GM21526 (cell line): ENCODE measurements around the gene LDB2.

ENCODE experiments used
- ATAC-seq: cut with Tn5 transposase; IDR thresholded peaks from one replicate; pipeline ENCODE4 v1.9.1; 2021; ENCODE audit warnings: moderate library complexity; ENCODE audit not compliant: unreplicated experiment, low FRiP score

Gene LDB2

DNA sequence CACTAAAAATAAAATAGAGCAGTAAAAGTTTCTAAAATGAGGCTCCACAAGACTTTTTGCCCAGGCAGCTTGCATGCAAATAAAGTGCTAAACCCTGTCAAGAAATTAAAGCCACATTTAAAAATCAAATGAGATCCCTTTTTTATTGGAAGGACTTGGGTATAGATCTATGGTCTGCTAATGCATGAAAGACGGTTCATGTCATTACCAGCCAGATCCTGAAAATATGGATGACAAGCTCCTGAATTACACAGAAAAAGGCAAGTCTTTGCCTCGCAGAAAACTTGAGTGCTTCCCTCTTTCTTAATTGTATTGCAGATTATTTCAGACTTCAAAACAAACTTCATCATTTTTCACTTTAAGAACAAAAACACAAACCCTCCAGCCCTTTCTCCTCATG, 169.6 kb downstream of the LDB2 start:
- ATAC-seq = no peak

DNA sequence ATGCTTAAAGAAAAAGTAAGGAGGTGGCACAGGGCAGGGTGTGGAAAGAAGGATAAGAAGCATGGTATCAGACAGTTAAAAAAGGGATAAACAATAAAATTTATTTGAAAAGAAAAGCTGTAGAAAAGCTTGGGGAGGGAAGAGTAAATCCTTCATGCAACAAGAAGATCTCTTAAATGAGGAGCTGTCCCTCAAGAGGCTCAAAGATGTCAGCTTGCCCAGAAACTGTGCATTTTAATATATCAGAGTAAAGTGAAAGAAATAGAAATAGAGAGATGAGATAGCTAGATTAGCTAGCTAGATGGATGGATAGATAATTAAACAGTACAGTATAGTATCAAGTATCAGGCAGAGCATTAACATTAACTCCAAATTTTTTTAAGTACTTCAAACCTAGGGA, 170.3 kb downstream of the LDB2 start:
- no peak for ATAC-seq

DNA sequence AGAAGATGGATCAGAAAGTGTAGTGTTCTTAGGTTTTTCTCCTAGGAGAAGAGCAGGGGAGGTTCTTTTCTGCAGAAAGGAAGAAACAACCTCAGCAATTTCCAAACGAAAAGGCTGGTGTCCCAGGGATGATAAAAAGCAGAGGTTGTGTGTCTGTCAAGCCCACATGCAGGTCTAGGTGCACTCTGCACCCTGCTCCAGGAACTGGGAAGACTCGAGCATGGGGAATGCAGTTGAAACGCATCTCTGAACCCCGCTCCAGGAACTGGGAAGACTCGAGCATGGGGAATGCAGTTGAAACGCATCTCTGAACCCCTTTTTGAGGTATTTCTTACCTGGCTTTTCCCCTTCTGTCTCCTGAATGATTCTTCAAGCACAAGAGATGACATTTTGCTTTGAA, 171.2 kb downstream of the LDB2 start:
- no peak for ATAC-seq

DNA sequence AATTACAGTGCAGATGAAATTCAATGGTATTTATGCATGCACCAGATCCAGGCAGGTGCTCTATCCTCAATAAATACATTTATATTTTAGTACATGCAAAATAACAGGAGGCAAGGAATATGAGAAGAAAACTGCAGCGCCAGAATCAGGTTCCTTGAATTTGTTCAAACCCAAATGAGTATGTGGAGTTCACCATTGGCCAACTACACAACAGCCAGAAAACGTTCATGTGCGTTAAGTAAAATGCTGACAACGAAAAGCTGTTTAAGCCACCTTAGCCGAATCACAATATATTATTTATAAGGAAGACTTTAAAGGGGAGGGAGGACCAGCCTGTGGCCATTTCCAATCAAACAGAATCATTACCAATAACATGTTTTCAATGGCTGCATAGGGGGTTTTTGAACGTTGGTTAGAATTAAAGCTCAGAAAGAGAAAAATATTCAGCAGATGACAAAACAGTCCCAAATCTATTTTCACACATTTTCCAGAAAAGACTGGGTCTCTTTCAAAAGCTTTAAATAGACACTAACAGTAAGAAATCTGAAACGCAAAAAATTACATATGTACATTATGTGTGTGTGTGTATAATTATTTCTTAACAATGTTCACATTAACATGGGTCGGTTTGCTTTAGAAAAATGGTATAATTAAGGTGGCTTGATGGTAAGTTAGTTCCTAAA, 171.9 kb downstream of the LDB2 start:
- no peak for ATAC-seq

DNA sequence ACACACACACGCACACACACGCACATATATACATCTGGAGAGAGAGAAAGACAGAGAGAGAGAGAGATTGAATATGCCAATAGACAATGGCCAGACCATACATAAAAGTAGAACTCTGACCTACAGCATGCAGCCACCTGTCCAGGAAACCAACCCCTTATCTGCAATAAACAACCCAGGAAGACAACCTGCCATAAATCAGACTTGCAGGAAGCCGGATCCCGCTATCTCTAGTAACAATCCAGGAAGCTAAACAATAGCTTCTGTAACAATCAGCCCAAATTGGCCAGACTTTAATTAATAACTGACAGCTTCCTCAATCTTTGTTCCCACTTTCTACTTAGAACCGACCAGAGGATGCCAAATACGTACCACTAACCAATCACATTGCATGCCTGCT, 173.2 kb downstream of the LDB2 start:
- no peak for ATAC-seq

DNA sequence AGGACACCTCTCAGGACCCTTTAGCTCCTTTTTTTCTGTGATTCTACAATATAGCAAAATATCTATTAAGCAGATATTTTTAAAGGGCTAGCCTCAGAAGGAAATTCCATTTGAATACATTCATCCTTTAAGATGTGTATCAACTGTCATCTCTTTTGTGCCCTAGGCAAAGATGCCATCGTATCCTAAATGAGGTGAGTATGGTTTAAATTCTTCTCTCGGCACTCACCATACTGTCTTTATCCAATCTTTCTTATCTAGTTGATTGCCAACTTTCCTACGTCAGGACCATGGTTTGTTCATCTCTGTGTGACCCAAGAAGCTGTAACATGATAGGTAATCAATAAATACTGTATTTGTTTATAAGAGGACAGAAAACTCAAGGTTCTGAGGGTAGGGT, 176.0 kb downstream of the LDB2 start:
- ATAC-seq = no peak

DNA sequence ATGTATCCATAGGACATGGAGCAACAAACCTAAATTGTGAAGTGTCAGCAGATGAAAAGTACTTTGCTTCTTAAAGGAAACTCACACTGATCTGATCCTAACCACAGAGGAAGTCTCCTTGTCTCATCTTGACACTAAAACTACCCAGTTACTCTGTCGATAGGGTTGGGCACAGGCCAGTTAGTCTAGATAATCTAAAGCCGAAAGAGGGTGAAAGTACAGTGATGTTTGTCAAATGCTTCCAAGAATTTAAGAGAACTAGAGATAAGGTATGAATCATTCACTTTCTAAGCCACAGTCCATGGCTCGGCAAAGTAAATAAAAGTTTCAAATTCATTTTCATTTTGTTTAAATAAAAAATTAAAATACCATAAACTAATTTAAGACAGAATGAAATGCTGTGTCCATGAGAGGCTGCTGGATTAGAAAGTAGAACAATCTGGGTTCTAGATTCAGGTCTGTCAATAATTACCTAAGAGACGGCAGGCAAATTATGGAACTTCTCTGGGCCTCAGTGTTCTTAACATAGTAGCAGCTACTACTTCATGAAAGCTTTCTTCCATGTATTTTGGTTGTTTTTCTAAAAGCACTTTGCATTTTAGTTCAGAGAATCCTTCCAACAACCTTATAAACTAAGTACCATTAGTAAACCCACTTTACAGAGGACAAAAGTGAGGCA, 176.7 kb downstream of the LDB2 start:
- no peak for ATAC-seq

DNA sequence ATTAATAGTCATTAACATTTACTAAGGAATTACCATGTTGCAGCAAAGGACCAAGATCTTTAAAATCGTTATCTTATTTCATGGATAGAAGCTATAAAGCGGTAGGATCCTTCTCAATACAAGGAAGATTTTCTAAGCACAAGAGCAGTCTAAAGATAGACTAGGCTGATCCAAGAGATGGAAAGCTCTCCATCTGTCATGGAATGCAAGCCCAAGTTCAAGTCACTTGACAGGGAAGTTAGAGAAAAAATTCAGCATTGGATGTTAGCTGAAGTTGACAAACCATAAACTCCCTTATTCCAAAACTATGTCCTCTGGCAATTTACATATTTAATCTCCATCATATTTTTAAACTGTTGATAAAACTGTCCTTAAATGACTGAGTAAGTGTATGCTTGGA, 177.7 kb downstream of the LDB2 start:
- ATAC-seq = no peak

DNA sequence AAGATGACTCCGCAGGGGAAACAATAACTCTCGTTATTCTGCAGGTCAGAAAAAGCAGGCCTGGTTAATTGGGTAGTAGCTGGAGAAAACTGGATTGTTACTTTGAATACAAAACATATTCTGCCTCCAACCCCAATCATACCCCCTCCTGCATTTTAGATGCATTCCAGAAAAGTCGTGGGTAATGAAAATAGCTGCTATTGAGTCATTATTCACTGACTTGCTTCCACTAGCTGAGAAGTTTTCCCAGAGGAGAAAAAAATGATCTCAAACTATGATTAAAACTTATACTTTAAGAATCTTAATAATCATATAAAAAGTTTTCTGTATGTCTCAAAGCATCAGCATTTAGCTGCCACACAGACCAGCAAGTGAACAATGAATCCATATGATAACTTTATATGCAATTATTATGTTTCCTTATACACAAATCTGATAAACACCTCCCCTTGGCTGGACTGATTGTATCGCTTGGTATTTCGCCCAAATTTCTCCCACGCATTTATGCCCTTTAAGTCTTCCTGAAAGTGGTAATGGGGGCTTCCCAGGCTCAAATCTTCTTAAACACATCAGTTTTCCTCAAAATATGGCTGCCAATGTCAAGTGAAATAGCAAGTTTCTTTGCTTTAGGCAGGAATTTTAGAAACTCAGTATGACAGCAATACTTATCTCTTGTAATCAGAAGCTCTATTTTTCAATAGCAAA, 181.0 kb downstream of the LDB2 start:
- no peak for ATAC-seq

DNA sequence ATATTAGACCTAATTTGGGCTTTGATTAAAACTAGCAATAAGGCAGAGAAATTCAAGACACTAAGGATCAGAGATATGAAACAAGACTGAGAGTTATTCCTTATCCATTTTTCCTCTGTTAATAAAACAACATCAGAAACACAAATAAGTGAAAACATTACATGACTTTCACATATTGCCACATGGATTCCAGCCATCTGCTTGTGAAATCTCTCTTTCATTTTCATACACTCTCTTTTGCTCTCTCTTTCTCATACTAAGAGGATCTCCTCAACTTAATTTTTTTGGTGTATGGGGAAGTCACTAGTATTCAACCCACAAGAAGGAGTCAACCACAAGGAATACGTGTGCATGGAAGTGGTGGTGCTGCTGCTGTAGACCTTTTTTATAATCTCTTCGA, 183.0 kb downstream of the LDB2 start:
- ATAC-seq = no peak

DNA sequence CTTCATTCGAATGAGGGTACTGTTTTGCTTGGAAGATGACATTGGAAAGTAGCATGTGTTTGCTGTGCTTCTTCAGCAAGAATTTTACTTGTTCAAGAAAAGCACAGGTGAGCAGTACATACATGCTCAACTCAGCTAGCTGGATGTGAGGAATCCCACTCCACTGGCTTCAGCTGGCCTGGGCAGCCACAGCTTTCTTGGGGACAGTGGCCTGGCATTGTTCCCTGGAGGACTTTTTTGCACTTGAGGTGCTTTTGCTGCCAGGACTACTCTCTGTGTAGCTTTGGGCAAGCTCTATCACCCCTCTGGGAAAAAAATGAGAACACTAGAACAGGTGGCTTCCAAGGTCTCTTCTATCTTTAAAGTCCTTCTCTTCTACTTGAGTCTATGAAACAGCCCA, 184.3 kb downstream of the LDB2 start:
- no peak for ATAC-seq

DNA sequence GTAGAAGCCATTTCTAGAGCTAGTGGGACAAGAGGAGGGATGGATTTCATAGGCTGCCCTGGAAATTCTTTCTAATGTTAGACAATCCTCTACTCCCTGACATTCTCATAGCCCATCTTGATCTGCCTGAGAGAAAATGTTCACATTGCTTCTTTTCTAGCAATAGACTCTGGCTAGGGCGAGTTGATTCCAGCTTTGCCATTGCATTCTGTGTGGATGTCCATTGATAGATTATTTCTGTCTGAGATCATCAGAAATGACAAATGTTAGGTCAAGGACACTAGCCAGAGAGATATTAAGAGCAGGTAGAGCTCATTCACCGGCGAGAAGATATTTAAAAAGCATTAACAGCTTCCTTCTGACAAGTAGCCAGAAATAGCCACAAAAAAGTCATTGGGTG, 184.7 kb downstream of the LDB2 start:
- ATAC-seq = no peak

DNA sequence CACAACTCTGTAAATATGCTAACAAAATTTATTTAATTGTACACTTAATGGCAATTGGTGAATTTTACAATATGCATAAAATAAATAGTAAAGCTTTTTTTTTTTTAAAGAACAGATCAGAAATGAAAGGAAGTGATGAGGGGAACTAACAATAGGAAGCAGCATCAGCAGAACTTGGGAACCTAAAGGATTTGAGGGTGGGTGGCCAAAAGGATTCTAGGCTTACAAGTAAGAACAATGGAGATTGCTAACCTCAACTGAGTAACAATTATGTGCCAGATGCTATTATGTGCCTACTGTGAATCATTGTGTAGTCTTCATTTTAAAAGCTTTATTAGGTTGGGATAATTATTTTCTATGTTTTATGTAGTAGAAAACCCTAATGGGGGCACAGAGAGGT, 185.2 kb downstream of the LDB2 start:
- ATAC-seq = no peak

DNA sequence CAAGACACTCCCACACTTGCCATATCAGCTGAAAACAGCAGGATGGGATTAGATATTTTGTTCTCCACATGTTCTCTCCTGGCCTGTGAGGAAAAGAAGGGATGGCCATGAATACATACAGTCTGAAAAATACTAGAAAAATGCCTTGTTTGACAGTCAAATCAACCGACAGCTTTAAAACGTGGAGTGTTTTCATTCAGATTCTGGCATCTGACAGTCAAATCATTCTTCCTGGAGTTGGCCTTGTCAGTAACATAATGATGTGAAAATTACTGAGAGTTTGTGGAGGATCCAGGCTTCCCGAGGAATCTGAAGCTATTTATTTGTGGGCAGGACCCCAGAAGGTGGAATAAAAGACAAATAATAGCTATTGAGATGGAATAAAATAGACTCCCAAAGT, 188.2 kb downstream of the LDB2 start:
- ATAC-seq = no peak

DNA sequence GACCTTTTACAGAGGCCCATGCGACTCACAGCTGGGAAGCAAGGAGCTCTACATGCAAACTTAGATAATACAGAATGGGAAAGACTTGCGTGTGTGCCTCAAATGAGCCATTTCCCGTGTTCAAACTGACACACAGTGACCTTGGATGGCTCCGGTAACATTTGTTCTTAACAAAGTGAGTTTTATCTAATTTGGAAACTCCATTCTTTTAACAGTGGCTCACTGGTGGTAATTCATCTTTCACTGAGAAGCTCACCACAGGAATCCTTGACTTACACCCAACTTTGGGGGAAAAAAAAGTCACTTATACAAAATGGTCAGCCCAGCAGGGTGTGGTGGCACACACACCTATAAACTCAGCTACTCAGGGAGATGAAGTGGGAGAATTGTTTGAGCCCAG, 190.6 kb downstream of the LDB2 start:
- ATAC-seq = no peak

DNA sequence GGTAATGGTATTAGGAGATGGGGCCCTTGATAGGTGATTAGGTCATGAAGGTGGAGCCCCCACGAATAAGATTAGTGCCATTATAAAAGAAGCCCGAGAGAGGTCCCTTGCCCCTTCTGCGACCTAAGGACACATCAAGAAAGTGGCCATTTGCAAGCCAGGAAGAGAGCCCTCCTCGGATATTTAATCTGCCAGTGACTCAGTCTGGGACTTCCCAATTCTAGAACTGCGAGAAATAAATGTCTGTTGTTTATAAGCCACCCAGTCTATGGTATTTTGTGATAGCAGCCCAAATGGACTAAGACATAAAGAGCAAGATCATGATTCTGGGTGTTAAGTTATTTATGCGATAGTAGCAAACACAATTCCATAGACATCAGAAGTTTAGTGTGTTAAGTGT, 192.2 kb downstream of the LDB2 start:
- ATAC-seq = no peak

DNA sequence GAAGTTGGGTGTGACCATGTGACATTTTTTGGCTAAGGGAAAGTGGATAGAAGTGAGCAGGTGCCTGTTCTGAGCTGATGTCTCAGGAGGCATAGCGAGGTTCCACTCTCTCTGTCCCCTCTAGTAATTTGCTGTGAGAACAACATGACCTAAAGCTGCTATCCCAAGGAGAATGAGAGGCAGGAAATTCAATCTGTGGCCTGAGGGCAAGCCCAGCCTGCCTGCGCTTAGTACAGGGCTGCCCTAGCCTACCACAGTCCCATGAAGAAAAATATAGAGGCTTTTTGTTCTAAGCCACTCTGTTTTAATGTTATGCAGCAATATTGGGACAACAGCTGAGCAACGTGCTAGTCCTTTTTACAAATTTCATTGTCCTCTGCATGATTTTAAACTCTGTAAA, 193.1 kb downstream of the LDB2 start:
- ATAC-seq = no peak

DNA sequence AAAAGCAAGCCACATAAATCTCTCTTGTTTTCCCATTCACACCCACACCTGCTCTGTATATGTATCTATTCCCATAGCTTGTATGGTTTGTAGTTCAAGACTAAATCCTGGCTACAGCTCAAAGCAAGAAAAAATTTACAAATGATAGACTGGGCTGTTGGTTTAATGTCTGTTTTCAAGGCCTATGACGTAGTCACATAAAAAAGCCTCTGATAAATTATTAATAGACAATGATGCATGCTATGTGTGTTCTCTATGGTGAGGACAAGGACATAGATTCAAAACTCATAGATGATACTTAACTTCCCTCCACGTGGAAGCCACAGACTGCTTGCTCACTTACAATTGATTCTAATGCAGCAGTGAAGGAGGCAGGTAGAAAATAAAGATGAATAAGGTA, 194.0 kb downstream of the LDB2 start:
- ATAC-seq = no peak

DNA sequence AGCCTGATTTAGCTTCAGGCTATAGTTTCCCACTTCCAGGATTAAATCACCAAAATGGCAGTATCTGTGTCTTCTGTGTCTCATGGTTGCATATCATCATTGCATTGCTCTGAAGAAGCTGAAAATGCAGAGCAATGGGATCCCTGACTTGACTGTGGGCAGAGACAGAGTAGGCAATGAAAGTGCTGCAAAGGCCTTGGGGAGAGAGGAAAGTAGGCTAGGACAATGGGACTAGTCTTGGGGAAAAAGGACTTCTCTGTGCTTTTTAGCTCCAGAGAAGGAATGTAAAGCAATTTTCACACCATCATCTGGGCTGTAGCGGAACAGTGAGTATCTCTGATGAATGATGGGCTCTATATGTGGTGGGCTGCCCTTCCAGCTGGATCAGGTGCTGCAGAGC, 202.5 kb downstream of the LDB2 start:
- no peak for ATAC-seq

DNA sequence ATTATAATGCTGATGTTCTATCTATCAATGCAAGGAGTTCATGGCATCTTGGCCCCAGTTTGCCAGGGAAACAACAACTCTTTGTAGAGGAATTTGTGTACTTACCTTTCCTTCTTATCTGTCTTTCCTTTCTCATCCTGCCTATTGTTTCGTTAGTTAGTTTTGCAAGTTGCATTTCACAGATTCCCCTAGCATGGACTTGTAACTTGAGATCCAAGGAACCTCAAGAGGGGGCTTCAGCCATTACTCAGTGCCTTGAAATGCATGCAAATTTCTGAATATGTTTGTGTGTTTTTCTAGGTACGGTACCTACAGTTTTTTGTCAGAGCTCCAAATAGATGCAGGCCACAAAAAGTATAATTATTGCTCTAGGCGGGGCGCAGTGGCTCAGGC, 203.6 kb downstream of the LDB2 start:
- no peak for ATAC-seq

DNA sequence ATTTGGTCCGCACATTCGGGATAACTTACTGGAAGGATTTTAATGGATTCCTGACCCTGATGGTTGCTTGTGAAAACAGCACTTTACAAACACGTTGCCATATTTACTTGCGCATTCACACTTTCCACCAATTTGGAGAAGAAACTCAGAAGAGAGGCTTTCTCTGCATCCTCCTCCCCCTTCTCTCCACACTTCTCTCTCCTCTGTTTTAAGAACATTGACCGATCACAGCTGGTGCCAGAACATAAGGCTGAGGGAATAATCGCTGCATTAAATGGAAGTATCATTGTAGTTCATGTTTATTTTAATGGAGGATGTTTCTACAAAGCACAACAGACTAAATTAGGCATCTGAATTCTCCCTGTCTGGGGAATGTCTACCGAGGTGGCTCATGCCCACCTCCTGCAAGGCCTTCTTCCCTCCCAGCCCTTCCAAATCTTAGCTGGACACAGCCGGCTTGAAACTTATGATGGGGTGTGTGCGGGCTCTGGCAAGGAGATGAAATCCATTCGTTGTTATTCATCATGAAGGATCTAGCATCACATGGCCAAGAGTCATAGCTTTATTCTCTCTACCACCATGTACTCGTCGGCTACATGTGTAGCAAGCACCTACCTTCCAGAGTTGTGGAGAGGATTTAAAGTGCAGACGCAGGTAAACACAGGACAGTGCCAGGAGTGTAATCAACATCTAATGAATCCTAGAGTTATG, 204.1 kb downstream of the LDB2 start:
- ATAC-seq = no peak
